Measurements from ENCODE around the gene ARF1. TPM values are rescaled to one million over a fixed set of nuclear protein-coding genes. Genes with fewer than 3 reads are reported as not detected.

Gene ARF1
- total RNA-seq, 2 experiments from 2014 or later: 373 to 392 TPM

Other genes with a start within 250 kb of the ARF1 start
- gene WNT9A, start 134.8 kb upstream of the ARF1 start, total RNA-seq: not detected
- gene WNT3A, start 75.7 kb upstream of the ARF1 start, total RNA-seq: not detected
- 10 to 100 TPM; 25.7 to 27.6 TPM for gene C1orf35, start 20.6 kb downstream of the ARF1 start, total RNA-seq
- 10 to 100 TPM; 69.7 to 75.8 TPM for gene MRPL55, start 26.6 kb downstream of the ARF1 start, total RNA-seq
- gene GUK1, start 57.6 kb downstream of the ARF1 start, total RNA-seq: 100 to 1,000 TPM; 264 to 267 TPM
- gene GJC2, start 67.2 kb downstream of the ARF1 start, total RNA-seq: under 1 TPM; 0.67 to 0.74 TPM
- gene IBA57, start 83.1 kb downstream of the ARF1 start, total RNA-seq: 10 to 100 TPM; 12.6 to 16.3 TPM
- 10 to 100 TPM in 1 of 2 experiments, 1 to 10 TPM in 1; 8.3 to 10.1 TPM for gene OBSCN, start 125.3 kb downstream of the ARF1 start, total RNA-seq

Data from activated CD8-positive, alpha-beta memory T cell treated with anti-CD3 and anti-CD28 coated beads for 36 hours (primary cell).